BJ (cell line): Measurements from ENCODE around the gene FDXR. TPM values are rescaled to one million over a fixed set of nuclear protein-coding genes. Genes with fewer than 3 reads are reported as not detected.

Experiments
- CTCF ChIA-PET: fragments of 350-600 bp; formaldehyde crosslinking; extraction: SDS; loops from one replicate; lab custom pipeline; 2021; ENCODE audit warnings: antibody characterized with exemption, inconsistent platforms; lab: Yijun Ruan, JAX
- POLR2A ChIA-PET: fragments of 300-600 bp; sonication (Branson Sonifier 250); formaldehyde crosslinking; extraction: SDS; loops from one replicate; lab custom pipeline; 2021; ENCODE audit warnings: antibody characterized with exemption; lab: Charles Lee
- DNase-seq: peaks from one replicate; pipeline ENCODE4 v3.0.0-alpha.2; 2011; ENCODE audit warnings: low read depth
- H3K27me3 ChIP-seq: 2 replicates; pipeline ENCODE4 v1.6.0; 2011; ENCODE audit warnings: low read length; ENCODE audit not compliant: control insufficient read depth, insufficient read depth
- H3K36me3 ChIP-seq: 2 replicates; pipeline ENCODE4 v1.5.1; 2011; ENCODE audit warnings: low read length; ENCODE audit not compliant: control insufficient read depth, insufficient read depth
- H3K4me3 ChIP-seq: 2 replicates; pipeline ENCODE4 v1.5.1; 2011; ENCODE audit warnings: low read depth, mild to moderate bottlenecking, control low read depth, low read length
- polyA plus RNA-seq: library from polyadenylated mRNA; depleted of rRNA; stranded (reverse); fragments of >200 nt; gene quantifications from 2 replicates; pipeline ENCODE4 v1.2.3, GENCODE V29; 2011
- TF ChIP-seq, protein P1 (sequence below): IDR thresholded peaks from 2 replicates; pipeline ENCODE4 v1.5.1; 2011; ENCODE audit warnings: low read depth, mild to moderate bottlenecking, control low read depth, inconsistent platforms, low read length, moderate library complexity; ENCODE audit not compliant: insufficient read depth

Gene FDXR
- polyA plus RNA-seq, 1 experiment: 38.0 TPM

DNA sequence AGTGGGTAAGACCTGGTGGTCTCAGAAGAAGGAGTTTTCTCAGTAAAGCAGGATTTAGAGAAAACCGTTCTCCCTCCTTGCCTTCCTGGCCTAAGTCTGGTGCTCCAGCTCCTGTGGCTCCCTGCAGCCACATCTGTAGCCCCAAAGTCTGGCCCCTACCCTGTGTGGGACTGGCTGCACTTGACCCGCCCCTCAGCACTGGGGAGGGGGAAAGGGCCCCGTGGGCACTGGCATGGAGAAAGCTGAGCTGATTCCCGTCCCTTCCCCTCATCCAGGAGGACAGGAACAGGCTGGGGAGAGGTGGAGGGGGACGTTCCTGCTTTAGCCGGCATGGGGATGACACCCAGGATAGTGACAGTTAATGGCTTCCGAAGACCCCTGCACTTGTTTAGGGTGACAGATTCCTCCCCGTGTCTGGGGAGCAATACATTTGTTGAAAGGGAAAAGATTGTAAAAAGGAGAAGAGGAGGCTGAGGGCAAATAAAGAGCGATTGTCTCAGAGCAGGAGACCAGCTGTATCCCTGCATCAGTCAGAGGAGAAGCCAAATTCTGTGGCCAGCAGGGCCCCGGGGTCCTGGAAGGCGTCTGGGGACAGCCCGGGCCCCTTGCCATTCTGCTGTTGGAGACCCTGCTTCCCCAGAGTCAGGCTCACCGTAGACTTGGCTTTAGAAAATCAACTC, 51.0 kb downstream of the FDXR start:
- CTCF ChIA-PET: interaction anchor here (1.3 kb wide), 1 partner anchor 25 kb away, joined by 3 read pairs; no protein-coding TSS in a partner anchor
- POLR2A ChIA-PET: no interaction called here

DNA sequence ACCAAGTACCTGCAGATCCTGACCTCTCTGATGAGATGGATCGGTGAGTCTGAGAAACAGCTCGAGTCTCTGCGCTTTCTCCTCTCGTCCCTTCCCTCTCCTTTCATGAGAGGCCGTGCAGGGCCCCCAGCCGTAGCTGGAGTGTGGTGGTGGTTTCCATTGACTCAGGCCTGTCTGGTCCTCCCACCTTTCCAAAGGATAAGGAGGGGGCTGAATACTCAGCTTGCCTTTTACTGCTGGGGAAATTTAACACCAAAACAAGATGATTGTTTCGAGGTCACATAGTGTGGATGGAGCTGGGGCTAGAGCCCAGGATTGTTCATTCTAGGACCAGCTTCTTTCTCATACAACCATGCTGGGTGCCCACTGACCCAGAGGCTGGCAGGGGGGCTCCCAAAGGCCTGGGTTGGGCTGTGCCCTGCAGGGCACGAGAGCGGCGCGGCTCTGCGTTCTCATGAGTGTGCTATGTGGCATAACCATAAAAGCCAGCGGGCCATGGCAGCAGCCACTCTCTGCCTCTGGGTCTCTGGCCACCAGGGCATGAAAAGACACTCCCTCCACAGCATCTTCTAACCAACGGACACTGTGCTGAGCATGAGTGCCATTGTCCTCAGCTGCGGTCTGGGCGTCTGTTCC, 52.9 kb downstream of the FDXR start:
- TF ChIP-seq, protein P1, sequence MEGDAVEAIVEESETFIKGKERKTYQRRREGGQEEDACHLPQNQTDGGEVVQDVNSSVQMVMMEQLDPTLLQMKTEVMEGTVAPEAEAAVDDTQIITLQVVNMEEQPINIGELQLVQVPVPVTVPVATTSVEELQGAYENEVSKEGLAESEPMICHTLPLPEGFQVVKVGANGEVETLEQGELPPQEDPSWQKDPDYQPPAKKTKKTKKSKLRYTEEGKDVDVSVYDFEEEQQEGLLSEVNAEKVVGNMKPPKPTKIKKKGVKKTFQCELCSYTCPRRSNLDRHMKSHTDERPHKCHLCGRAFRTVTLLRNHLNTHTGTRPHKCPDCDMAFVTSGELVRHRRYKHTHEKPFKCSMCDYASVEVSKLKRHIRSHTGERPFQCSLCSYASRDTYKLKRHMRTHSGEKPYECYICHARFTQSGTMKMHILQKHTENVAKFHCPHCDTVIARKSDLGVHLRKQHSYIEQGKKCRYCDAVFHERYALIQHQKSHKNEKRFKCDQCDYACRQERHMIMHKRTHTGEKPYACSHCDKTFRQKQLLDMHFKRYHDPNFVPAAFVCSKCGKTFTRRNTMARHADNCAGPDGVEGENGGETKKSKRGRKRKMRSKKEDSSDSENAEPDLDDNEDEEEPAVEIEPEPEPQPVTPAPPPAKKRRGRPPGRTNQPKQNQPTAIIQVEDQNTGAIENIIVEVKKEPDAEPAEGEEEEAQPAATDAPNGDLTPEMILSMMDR: no peak
- POLR2A ChIA-PET: no interaction called here
- CTCF ChIA-PET: interaction anchor here (0.9 to 1.5 kb wide), 4 partner anchors 18 to 84 kb away, joined by 3 read pairs; no protein-coding TSS in a partner anchor
- Histone ChIP-seq H3K36me3 (peaks cover 16% of the 10 kb centered on the region), H3K4me3 (no peak overlapping the region), H3K27me3 (no peaks in the 10 kb centered on the region)
- no peak for DNase-seq

More for the DNA sequence above, 51.0 kb downstream of the FDXR start:
- Histone ChIP-seq H3K36me3 (peaks cover 16% of the 10 kb centered on the region), H3K4me3 (no peak overlapping the region), H3K27me3 (no peaks in the 10 kb centered on the region)
- no peak for DNase-seq
- TF ChIP-seq, protein P1: no peak

DNA sequence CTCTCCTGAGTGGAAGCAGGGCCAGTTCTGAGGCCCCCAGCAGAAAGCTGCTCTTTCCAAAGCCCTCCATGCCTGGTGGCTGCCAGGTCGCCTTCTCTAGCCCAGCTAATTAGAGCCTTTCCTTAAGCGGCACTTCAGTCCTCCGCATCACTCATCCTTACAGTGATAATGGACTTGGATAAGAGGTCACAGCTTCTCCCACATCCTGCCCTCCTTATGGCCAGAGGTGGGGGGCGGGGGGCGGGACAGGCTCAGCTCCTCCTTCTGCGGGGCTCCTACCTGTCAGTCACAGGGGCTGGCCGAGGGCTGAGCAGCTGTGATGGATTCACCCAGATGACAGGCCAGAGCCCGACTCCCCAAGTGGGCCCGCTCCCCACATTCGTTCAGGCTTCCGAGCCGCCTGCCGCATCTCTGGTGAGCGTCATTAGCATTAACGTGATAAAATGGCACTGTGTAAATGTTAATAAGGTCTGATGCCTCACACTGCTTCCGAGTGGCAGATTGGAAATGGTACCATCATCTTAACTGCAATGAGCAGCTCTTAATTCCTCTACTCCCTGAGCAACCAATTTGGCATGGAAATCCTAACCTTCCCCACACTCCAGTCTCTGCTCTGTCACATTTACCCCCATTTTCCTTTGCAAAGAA, 54.4 kb downstream of the FDXR start:
- H3K36me3 ChIP-seq: peaks cover 15% of the 10 kb centered on the region
- CTCF ChIA-PET: no interaction called here
- POLR2A ChIA-PET: no interaction called here
- TF ChIP-seq, protein P1: no peak
- no peak overlapping the region for H3K4me3 ChIP-seq
- H3K27me3 ChIP-seq: no peaks in the 10 kb centered on the region
- no peak for DNase-seq

- TF ChIP-seq, protein P1: no peak
- H3K36me3 ChIP-seq: peaks cover 11% of the 10 kb centered on the region
- POLR2A ChIA-PET: no interaction called here
- no peak overlapping the region for H3K4me3 ChIP-seq
- CTCF ChIA-PET: no interaction called here
- no peaks in the 10 kb centered on the region for H3K27me3 ChIP-seq
- no peak for DNase-seq
Observed at GRCh38 chr17:74816905-74817620, 55.7 kb downstream of the FDXR start.
